ENCODE data around the gene CLCN1.

Gene CLCN1

GRCh38 chr7:143331179-143331801 lies 15.4 kb downstream of the CLCN1 start:
- peak; percentile 30 to 39 for DNase-seq (ENCODE audit: low read depth in 2 of 2)

- DNase-seq (ENCODE audit: low read depth in 2 of 2), result no peak
Measured at GRCh38 chr7:143334244-143334643, 18.3 kb downstream of the CLCN1 start.

DNA sequence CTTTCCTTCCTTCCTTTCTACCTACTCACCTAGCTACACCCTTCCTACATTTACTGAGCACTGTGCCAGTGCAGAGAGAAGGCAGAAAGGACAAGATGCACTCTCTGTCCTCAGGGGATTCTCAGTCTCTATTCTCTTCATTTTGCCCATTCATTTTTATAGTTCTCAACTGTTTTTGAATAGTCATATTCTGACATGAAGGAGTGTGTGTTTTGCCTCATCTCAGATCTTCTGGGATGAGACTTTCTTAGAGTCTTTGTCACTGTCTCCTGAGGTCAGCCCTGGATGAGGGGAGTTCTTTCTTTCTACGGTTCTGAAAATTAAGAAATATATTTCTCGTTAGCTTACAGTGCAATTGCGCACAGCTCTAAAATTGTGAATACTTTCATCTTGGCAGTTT lies 21.3 kb downstream of the CLCN1 start:
- DNase-seq (ENCODE audit: low read depth in 2 of 2), result no peak

DNA sequence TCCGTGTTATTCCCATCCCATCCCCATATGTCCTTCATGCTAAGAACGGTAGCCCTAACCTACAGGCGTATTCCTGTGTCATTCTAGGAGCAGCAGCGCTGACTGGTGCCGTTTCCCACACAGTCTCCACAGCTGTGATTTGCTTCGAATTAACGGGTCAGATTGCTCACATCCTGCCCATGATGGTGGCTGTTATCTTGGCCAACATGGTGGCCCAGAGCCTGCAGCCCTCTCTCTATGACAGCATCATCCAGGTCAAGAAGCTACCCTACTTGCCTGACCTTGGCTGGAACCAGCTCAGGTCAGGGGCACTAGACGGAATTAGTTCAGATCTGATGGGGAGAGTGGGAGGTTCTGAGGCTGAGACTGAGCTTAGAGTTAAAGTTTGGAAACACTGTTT lies 25.9 kb downstream of the CLCN1 start:
- no peak for DNase-seq (ENCODE audit: low read depth in 2 of 2)

DNA sequence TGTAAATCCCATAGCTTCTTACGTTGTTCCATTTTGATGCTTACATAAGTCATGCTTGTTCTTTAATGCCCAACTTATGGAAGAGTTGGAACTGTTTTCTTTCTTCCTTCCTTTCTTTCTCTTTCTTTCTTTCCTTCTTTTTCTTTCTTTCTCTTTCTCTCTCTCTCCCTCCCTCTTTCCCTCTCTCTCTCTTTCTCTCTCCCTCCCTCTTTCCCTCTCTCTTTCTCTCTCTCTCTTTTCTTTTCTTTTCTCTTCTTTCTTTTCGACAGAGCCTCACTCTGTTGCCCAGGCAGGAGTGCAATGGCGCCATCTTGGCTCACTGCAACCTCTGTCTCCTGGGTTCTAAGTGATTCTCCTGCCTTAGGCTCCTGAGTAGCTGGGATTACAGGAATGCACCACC lies 27.7 kb downstream of the CLCN1 start:
- no peak for DNase-seq (ENCODE audit: low read depth in 2 of 2)

DNA sequence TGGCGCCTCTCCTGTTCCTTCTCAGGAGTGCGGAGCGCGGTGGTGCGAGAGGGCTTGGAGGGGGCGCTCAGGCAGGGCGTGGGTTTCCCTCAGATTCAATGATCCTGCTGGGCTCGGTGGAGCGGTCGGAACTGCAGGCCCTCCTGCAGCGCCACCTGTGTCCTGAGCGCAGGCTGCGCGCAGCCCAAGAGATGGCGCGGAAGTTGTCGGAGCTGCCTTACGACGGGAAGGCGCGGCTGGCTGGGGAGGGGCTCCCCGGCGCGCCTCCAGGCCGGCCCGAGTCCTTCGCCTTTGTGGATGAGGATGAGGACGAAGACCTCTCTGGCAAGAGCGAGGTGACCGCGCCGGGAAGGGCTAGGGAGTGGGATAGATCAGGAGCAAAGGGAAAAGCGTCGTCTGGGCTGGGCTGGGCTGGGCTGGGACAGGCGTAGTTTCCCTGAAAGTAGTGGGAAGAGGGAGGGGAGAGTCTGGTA lies 29.6 kb downstream of the CLCN1 start:
- no peak for DNase-seq (ENCODE audit: low read depth in 2 of 2)

- DNase-seq (ENCODE audit: low read depth in 2 of 2), result no peak
Measured at GRCh38 chr7:143346018-143346417, 30.1 kb downstream of the CLCN1 start.

DNA sequence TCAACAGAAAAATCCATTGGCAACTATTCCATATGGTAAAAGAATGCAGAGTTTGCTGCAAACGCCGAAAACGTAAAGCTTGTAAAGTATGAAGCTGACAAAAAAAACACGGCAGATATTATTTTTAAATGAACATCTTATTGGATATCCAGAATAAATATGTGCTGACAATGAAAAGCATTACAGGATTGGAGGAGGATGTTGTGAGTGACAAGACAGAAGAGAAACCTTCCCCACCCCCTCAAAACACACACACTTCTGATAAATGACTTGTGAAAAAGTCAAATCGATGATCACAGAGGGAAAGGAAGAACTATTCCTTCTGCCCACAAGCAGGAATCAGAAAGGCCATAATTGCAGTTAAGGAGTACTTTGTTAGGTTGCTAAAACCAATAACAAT lies 32.0 kb downstream of the CLCN1 start:
- no peak for DNase-seq (ENCODE audit: low read depth in 2 of 2)

GRCh38 chr7:143351060-143351459 lies 35.1 kb downstream of the CLCN1 start:
- no peak for DNase-seq (ENCODE audit: low read depth in 2 of 2)

DNA sequence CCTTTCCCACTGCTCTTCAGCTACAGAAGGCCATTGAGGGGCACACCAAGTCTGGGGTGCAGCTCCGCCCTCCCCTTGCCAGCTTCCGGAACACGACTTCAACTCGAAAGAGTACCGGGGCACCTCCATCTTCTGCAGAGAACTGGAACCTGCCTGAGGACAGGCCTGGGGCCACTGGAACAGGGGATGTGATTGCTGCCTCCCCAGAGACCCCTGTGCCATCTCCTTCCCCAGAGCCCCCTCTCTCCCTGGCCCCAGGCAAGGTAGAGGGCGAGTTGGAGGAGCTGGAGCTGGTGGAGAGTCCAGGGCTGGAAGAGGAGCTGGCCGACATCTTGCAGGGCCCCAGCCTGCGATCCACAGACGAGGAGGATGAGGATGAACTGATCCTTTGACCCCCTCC lies 35.7 kb downstream of the CLCN1 start:
- DNase-seq (ENCODE audit: low read depth in 2 of 2), result no peak

- no peak for DNase-seq (ENCODE audit: low read depth in 2 of 2)
Measured at GRCh38 chr7:143352531-143353002, 36.7 kb downstream of the CLCN1 start.

GRCh38 chr7:143354376-143354775 lies 38.5 kb downstream of the CLCN1 start:
- no peak for DNase-seq (ENCODE audit: low read depth in 2 of 2)

DNA sequence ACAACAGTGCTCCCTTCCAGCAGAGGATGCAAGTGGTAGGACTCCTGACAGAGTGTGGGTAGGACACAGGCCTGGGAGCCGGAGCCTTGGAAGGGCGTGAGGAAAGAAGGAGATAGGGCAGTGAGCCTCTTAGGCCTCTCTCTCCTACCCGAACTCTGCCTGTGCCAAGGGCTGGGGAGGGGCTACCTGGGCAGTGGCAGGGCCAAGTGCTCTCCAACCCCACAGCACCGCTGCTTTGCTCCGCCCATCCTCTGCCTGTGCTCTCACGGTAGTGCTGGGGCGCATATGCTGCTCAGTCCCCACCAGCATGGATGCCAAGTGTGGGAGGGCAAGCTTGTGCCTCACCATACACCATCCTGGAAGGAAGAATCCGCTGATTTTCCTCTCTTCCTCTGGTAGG lies 39.1 kb downstream of the CLCN1 start:
- DNase-seq (ENCODE audit: low read depth in 2 of 2), result no peak

GRCh38 chr7:143355450-143356385 lies 39.8 kb downstream of the CLCN1 start:
- no peak for DNase-seq (ENCODE audit: low read depth in 2 of 2)

GRCh38 chr7:143356414-143357050 lies 40.6 kb downstream of the CLCN1 start:
- no peak for DNase-seq (ENCODE audit: low read depth in 2 of 2)

- no peak for DNase-seq (ENCODE audit: low read depth in 2 of 2)
Measured at GRCh38 chr7:143358626-143359025, 42.7 kb downstream of the CLCN1 start.

- DNase-seq (ENCODE audit: low read depth in 2 of 2), result no peak
Measured at GRCh38 chr7:143359771-143360353, 44.0 kb downstream of the CLCN1 start.

GRCh38 chr7:143360788-143361551 lies 45.1 kb downstream of the CLCN1 start:
- no peak for DNase-seq (ENCODE audit: low read depth in 2 of 2)

- no peak for DNase-seq (ENCODE audit: low read depth in 2 of 2)
Measured at GRCh38 chr7:143361552-143362130, 45.7 kb downstream of the CLCN1 start.

- DNase-seq (ENCODE audit: low read depth in 2 of 2), result no peak
Measured at GRCh38 chr7:143362131-143363015, 46.5 kb downstream of the CLCN1 start, which contains the start of gene FAM131B. Gene FAM131B (minus strand): TSS chr7:143362713. CDS start chr7:143362603, 110 bp downstream.
